SH-SY5Y (cell line): ENCODE measurements around the gene KIF2C.

Experiments used
- GATA2 ChIP-seq: IDR thresholded peaks from 2 replicates; pipeline ENCODE4 v1.6.1; 2011; ENCODE audit warnings: mild to moderate bottlenecking, low read depth, low read length
- GATA3 ChIP-seq: IDR thresholded peaks from 2 replicates; pipeline ENCODE4 v1.6.1; 2011; ENCODE audit warnings: low read depth, mild to moderate bottlenecking, low read length, moderate library complexity

DNA sequence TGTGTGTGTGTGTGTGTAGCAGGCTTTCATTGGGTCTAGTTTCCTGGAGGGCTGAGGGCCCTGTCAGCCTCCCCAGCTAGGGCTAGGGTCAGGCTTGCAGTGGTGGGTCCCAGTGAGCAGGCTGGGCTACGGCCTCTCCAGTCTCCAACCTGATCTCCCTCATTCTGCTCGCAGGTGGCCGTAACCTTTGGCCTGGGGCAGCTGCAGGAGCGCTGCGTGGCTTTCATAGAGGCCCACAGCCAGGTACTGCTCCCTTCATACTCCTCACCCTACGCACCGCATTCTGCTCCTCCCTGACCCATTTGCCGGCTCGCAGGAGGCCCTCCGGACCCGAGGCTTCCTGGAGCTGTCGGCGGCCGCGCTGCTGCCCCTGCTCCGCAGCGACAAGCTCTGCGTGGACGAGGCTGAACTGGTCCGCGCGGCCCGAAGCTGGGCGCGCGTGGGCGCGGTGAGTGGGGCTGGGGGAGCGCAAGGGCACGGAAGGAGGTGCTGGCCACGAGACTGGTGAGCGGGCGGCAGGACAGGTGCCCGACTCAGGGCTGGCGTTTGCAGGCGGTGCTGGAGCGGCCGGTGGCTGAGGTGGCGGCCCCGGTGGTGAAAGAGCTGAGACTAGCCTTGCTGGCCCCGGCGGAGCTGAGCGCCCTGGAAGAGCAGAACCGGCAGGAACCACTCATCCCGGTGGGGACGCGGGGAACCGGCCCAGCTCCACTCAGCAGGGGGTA lies 73.3 kb downstream of the KIF2C start:
- no peak for TF ChIP-seq GATA2
- no peak for TF ChIP-seq GATA3
